ENCODE data around the gene TMEM205.
"Not testable (repeated sequence)": the region's sequence is repeated elsewhere in the genome, so short reads cannot be mapped to it uniquely, and the experiment has no call there.

The TMEM205 gene

GRCh38 chr19:11339254-11340098, 6.6 kb downstream of the TMEM205 start, which contains the start of gene RAB3D:
TSS of gene RAB3D (minus strand) at chr19:11339657. CDS start at chr19:11337399, 2,258 bp downstream.
- DNase-seq (ENCODE audit: low read depth): peak; percentile 64

DNA sequence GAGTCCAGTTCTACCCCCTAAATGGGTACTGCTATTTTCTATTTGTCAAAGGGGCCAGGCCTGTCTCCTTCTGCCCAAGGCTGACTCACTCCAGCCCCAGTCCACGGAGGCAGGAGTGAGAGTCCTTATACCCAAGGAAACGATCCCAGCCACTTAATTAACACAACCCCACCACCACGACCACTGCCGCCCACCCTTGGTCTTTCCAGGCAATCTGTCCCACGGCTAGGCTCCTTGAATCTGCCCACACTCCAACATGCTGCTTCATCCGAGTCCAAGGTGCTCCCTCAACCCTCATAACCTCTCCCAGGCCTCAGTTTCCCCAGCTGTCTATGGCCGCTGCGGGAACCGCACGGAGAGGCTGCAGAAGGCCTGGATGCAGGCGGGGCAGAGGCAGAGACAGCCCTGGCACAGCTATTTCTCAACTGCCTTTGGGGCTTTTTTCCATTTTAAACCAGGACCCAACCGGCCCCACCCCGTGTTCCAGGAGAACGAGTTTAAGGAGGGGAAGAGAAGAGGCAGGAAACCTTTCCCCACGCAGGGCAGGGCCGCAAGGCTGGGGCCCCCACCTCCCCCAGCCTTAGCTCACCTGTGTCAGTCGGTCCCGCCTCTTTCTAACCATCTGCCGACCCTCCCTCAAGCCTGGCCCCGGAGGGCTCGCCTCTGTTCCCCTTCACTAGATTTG, 7.4 kb downstream of the TMEM205 start:
- DNase-seq (ENCODE audit: low read depth): no peak

GRCh38 chr19:11338121-11338520, 7.9 kb downstream of the TMEM205 start:
- no peak for DNase-seq (ENCODE audit: low read depth)

GRCh38 chr19:11337080-11337479, 9.0 kb downstream of the TMEM205 start:
- DNase-seq (ENCODE audit: low read depth): no peak

- no peak for DNase-seq (ENCODE audit: low read depth)
Observed at GRCh38 chr19:11335449-11336146, 10.5 kb downstream of the TMEM205 start.

GRCh38 chr19:11333838-11334237, 12.2 kb downstream of the TMEM205 start:
- DNase-seq (ENCODE audit: low read depth): not testable (repeated sequence)

- no peak for DNase-seq (ENCODE audit: low read depth)
Observed at GRCh38 chr19:11332822-11333221, 13.2 kb downstream of the TMEM205 start.

GRCh38 chr19:11331502-11331901, 14.6 kb downstream of the TMEM205 start:
- DNase-seq (ENCODE audit: low read depth): no peak

DNA sequence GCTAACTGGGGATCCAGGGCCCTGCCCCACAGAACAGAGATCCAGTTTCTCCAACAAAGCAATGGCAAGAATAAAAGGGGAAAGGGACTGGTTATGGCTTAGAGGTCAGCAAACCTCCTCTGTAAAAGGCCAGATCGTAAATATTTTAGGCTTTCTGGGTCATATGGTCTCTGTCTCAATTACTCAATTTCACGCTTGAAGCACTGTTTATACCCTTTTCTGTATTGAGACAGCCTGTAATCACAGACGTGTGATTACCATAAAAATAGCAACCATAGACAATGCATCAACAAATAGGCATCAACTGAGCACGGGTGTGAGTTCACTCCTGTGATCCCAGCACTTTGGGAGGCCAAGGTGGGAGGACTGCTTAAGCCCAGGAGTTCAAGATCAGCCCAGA, 15.9 kb downstream of the TMEM205 start:
- no peak for DNase-seq (ENCODE audit: low read depth)

DNA sequence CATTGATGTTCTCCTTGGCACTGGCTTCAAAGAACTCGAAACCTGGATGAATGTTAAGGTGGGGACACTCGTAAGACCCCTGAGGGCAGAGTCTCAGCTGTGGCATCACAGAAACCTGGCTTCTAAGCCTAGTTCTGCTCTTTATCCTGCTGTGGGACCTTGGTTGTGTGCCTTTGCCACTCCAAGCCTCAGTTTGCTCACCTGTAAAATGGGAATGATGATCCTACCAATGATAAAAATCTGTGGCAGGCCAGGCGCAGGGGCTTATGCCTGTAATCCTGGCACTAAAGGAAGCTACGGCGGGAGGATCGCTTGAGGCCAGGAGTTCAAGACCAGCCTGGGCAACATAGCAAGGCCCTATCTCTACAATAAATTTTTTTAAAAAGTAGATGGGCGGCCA, 20.5 kb downstream of the TMEM205 start:
- no peak for DNase-seq (ENCODE audit: low read depth)

DNA sequence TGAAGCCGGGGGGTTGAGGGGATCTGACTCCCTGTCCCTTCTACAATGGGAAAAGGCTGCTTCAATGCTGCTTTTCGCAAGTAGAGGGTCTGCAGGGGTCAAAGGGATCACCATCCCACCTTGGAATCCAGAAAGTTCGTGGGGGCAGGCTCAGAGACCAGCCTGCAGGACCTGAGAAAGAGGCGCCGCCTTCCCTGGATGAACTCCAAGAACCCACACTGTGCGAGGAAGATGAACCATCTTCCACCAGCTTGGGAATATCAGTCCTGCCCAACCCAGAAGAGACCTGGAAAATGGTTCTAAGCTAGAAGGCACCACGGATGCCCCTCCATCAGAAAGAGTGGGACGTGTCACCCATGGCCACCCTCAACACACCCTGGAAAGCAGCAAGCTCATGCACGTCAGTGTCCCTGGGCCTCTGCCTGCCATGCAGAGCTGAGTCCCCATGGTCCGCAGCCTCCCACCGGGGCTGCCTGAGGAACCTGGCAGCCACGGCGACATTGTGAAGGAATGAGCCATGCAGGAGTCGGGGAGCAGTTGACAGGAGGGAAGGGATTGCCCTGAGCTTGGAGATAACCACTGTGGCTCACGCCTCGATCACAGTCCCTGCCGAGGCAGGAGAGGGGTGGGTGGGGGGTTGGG, 21.2 kb downstream of the TMEM205 start:
- no peak for DNase-seq (ENCODE audit: low read depth)

GRCh38 chr19:11324079-11324661, 21.9 kb downstream of the TMEM205 start:
- peak; percentile 87 for DNase-seq (ENCODE audit: low read depth)

- no peak for DNase-seq (ENCODE audit: low read depth)
Observed at GRCh38 chr19:11323601-11324078, 22.4 kb downstream of the TMEM205 start.

GRCh38 chr19:11322269-11323024, 23.6 kb downstream of the TMEM205 start:
- no peak for DNase-seq (ENCODE audit: low read depth)

GRCh38 chr19:11321191-11322126, 24.6 kb downstream of the TMEM205 start:
- DNase-seq (ENCODE audit: low read depth): no peak

GRCh38 chr19:11320278-11320995, 25.6 kb downstream of the TMEM205 start:
- not testable (repeated sequence) for DNase-seq (ENCODE audit: low read depth)

DNA sequence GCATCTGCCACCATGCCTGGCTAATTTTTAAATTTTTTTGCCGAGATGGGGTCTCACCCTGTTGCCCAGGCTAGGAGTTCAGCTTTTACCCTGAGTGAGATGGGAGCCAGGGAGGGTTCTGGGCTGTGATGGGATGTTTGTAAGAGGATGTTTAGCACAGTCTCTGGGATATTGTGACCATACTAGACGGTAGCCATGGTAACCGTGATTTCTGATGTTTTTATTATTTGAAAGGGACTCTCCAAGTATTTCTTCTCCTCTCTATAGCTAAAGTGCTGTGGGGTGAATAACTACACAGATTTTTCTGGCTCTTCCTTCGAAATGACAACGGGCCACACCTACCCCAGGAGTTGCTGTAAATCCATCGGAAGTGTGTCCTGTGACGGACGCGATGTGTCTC, 39.7 kb downstream of the TMEM205 start:
- no peak for DNase-seq (ENCODE audit: low read depth)

- DNase-seq (ENCODE audit: low read depth): no peak
Observed at GRCh38 chr19:11304936-11305335, 41.1 kb downstream of the TMEM205 start.

- no peak for DNase-seq (ENCODE audit: low read depth)
Observed at GRCh38 chr19:11300811-11301120, 45.3 kb downstream of the TMEM205 start.
